Fibroblast of peridontal ligament (primary cell): Measurements from ENCODE around the gene ITPR1.

ENCODE experiments used
- DNase-seq: peaks from one replicate; pipeline ENCODE4 v3.0.0-alpha.2; 2010; ENCODE audit errors: extremely low read depth

ITPR1 gene

GRCh38 chr3:4643904-4644547 is 150.9 kb downstream of the ITPR1 start:
- no peak for DNase-seq

GRCh38 chr3:4644951-4645350 is 151.8 kb downstream of the ITPR1 start:
- peak; percentile 3 for DNase-seq

DNA sequence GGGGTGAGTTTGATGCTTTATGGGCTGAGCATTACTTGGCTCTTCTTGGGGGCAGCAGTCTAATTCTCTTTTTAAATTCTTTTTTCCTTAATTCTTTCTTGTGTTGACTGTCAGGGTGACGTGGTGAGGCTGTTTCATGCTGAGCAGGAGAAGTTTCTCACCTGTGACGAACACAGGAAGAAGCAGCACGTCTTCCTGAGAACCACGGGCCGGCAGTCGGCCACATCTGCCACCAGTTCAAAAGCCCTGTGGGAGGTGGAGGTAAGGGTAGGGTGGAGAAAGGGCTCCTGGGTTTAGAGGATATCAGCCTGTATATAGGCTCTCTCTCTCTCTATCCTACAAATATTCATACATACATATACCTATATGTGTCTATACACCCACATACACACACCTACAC is 152.3 kb downstream of the ITPR1 start:
- no peak for DNase-seq

- DNase-seq: no peak
Measured at GRCh38 chr3:4647411-4647810, 154.3 kb downstream of the ITPR1 start.

GRCh38 chr3:4655145-4656045 is 162.2 kb downstream of the ITPR1 start:
- DNase-seq: no peak

- DNase-seq: peak; percentile 75
Measured at GRCh38 chr3:4656059-4656458, 162.9 kb downstream of the ITPR1 start.

GRCh38 chr3:4656626-4657328 is 163.6 kb downstream of the ITPR1 start:
- no peak for DNase-seq

DNA sequence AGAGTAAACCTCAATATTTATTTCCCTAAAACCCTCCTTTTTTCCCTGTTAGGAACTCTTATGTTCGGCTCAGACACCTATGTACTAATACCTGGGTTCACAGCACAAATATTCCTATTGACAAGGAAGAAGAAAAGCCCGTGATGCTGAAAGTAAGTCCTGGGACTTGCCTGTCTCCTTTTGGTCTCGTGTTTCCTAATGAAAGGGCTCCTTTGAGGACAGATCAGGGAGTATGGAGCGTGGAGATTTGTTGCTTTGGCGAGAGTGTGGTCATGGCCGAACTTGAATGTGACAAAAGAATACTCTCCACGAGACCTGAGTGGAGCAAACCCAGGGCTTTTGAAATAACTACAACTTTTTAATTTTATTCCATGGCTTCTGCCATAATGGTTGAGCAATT is 167.8 kb downstream of the ITPR1 start:
- DNase-seq: no peak

- DNase-seq: no peak
Measured at GRCh38 chr3:4664412-4664811, 171.3 kb downstream of the ITPR1 start.

GRCh38 chr3:4665197-4665596 is 172.0 kb downstream of the ITPR1 start:
- DNase-seq: no peak

DNA sequence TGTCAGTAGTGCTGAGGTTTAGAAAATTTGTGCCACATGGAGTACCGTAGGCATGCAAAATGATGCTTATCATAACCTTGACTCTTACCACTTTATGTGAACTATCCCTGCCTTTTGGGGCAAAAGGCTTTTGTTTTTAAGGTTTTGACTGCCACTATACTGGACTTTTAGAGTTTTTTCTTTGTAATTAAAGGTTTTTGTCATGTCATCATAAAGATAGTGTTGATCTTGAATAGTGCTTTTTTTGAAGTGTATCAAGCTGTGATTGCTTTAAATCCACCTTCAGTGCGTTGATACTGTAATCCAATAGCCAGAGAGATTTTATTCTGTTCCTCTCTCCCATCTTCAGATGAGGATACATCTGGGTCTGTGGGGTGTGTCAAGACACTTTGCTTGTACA is 172.9 kb downstream of the ITPR1 start:
- DNase-seq: no peak

DNA sequence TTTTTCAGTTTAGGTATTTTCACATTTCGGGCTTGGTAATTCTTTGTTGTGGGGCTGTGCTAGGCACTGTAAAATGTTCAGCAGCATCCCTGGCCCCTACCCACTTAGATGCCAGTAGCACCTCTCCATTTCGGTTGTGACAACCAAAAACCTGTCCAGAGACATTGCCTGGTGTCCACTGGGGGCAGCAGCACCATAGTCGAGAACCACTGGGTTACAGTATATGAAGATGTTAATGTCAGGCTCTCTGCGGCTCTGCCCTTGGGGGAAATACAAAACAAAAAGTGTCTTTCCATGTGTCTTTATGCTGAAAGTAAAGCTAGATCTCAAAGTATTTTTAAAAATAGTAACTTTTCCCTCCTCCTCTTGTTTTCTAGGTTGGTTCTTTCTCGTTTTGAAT is 177.2 kb downstream of the ITPR1 start:
- no peak for DNase-seq

- no peak for DNase-seq
Measured at GRCh38 chr3:4672725-4673275, 179.7 kb downstream of the ITPR1 start.

DNA sequence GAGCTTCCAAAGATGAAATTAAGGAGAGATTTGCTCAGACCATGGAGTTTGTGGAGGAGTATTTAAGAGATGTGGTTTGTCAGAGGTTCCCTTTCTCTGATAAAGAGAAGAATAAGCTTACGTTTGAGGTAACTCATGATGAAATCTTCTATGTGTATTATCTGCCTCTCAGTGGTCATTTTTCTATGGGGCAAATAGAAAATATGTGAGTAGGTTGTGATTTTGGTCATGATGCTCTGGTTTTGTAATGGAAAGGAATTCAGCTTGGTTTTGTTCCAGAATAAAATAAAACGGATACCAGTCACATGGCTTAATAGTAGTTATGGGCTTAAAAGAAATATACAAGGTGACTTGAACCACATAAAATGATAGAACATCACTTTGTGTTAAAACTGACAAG is 181.1 kb downstream of the ITPR1 start:
- peak; percentile 20 for DNase-seq

- DNase-seq: no peak
Measured at GRCh38 chr3:4675704-4676103, 182.6 kb downstream of the ITPR1 start.

- no peak for DNase-seq
Measured at GRCh38 chr3:4678320-4678719, 185.2 kb downstream of the ITPR1 start.

DNA sequence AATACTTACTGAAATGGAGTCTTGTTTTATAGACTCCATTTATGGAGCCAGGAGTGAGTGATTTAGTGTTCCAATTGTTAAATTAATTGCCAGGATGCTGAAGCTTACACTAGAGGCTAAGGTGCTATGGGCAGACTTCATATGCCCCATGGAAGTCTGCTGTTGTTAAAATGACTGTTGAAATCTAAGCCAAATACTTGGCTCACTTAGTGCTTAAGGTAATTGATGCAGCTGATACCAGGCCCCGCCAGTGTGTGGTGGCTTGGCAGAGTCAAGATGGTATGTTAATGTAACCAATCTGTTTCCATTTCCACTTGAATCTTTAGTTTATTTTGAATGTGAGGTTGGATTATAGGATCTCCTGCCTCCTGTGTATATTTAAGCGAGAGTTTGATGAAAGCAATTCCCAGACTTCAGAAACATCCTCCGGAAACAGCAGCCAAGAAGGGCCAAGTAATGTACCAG is 187.1 kb downstream of the ITPR1 start:
- peak; percentile 66 for DNase-seq

DNA sequence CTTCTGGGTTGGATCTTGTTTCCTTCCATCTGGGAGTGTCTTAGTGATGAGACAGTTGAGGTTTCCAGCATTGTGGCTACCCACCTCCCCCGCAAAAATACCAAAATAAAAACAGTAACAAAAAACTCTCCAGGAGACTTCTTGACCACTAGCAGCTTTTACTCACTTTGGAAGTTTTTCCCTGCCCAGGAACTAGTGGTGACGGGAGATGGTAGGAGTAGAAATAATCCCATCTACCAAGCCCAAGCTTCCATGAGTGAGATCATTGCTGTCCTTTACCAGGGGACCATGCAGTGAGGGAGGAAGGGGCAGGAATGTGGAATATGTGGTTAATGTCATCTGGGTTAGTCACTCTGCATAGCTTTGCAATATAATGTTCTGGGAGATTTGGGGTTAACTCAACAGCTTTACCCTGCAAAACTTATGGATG is 187.7 kb downstream of the ITPR1 start:
- peak; percentile 4 for DNase-seq

DNA sequence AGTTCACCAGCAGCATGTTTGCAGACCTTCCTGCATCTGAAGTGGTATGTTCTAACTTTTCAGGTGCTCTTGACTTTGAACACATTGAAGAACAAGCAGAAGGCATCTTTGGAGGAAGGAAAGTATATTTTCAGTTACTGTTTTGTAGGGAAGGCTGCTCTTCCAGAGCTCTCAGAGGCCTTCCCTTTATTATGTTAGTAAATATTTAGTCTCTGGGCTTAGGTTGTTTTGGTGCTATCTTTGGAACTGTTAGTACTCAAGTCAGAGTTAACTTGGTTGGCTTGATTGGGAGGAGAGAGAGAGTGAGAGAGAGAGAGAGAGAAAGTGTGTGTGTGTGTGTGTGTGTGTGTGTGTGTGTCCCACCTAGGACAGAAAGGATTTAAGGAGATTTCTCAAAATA is 188.2 kb downstream of the ITPR1 start:
- DNase-seq: no peak

DNA sequence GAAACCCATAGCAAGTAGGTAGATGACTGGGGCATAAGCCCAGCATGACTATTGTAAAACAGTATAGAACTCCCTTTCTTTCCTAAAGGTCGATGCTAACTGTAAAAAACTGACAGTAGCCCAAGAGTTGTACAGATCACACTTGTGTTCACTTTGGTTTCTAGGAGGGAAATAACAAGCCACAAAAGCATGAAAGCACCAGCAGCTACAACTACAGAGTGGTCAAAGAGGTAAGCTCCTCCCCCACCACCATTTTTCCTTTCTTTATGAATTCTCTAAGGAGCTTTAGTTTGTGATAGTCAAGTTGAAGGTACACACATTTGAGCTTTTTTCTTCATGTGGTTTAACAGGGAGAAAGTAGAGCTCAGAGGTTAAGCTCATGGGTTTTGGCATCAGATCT is 191.0 kb downstream of the ITPR1 start:
- DNase-seq: no peak

DNA sequence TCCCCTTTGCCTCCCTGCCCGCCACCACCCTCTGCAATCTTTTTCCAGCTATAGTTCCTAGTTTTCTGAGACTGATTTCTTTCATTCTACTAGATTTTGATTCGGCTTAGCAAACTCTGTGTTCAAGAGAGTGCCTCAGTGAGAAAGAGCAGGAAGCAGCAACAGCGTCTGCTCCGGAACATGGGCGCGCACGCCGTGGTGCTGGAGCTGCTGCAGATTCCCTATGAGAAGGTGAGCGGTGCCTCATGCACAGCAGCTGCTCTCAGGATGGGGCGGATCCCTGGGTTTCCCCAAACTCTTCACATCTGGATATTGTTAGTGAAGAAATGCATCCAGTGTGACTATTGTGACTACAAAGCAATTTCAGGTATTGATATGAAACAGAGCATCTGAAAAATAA is 191.8 kb downstream of the ITPR1 start:
- DNase-seq: no peak

- no peak for DNase-seq
Measured at GRCh38 chr3:4685673-4686345, 192.7 kb downstream of the ITPR1 start.
